K562 (cell line): ENCODE measurements around the gene KXD1. TPM values are rescaled to one million over a fixed set of nuclear protein-coding genes. Genes with fewer than 3 reads are reported as not detected.

Source experiments
- CCNT2 ChIP-seq: IDR thresholded peaks from 2 replicates; pipeline ENCODE4 v1.6.1; 2011; ENCODE audit warnings: borderline replicate concordance, low read depth, mild to moderate bottlenecking, moderate library complexity, mixed read lengths, low read length; ENCODE audit not compliant: insufficient read length; ENCODE audit errors: extremely low read depth
- ELF1 ChIP-seq: fragments of 200-800 bp; sonication (Bioruptor generic); IDR thresholded peaks from 2 replicates; pipeline ENCODE4 v1.6.1; 2016; ENCODE audit warnings: missing genetic modification characterization, missing compliant biosample characterization
- NR0B1 ChIP-seq: fragments of 450-650 bp; IDR thresholded peaks from one replicate; pipeline ENCODE4 v1.6.1; 2018; ENCODE audit warnings: mild to moderate bottlenecking, moderate library complexity; ENCODE audit not compliant: partially characterized antibody
- POLR2G ChIP-seq: fragments of 200-400 bp; formaldehyde crosslinking; IDR thresholded peaks from 2 replicates; pipeline ENCODE4 v1.6.1; 2017; ENCODE audit warnings: low read depth, mild to moderate bottlenecking, antibody characterized with exemption, low read length, moderate library complexity
- POLR3G ChIP-seq: IDR thresholded peaks from 2 replicates; pipeline ENCODE4 v1.6.1; 2011; ENCODE audit not compliant: insufficient read length, insufficient replicate concordance; ENCODE audit errors: extremely low read depth
- SMARCA5 ChIP-seq: fragments of 450-650 bp; IDR thresholded peaks from 2 replicates; pipeline ENCODE4 v1.6.1; 2016
- ZNF263 ChIP-seq: sonication (generic); formaldehyde crosslinking; IDR thresholded peaks from 2 replicates; pipeline ENCODE4 v1.8.0; 2022; ENCODE audit warnings: mild to moderate bottlenecking, missing genetic modification reagents, borderline replicate concordance
- polyA plus RNA-seq, 8 experiments: library from polyadenylated mRNA; depleted of rRNA in 4 of 8; stranded (reverse) in 5 of 8; unstranded in 3 of 8; fragments of >200 nt; fragmentation: Nextera tagmentation in 2 of 8; fragmentation: Illumina TruSeq in 1 of 8; extraction: Ambion mirVana in 2 of 8; extraction: Trizol in 1 of 8; gene quantifications; 2 replicates each; pipeline versions ENCODE4 v1.2.1 to v1.2.3, GENCODE V29; 2011 to 2014; ENCODE audit warnings: inconsistent platforms in 1 of 8, missing spikeins in 1 of 8
- total RNA-seq, 7 experiments: library from RNA; depleted of rRNA in 6 of 7; stranded (reverse); fragments of >200 nt in 6 of 7; fragmentation: Illumina TruSeq in 2 of 7; extraction: Trizol in 2 of 7; gene quantifications; 2 replicates each; pipeline versions ENCODE4 v1.2.1 to v1.2.3, GENCODE V29; 2011 to 2021; ENCODE audit warnings: low replicate concordance in 1 of 7

KXD1 gene
- total and polyA plus RNA-seq, 9 of the 15 experiments (the other 6 are each of a cell fraction or from before 2014, with no cell fraction given) = 21.9 to 210 (median 118) TPM

GRCh38 chr19:18541258-18541991 is 16.2 kb upstream of the KXD1 start (continued):
- TF ChIP-seq ELF1 = no peak
- TF ChIP-seq POLR3G = no peak
- 0 out of 2 replicates have a peak, but pooled peaks have one; percentile 19 for TF ChIP-seq POLR2G
- TF ChIP-seq NR0B1 = no peak
- no peak for TF ChIP-seq CCNT2
- TF ChIP-seq SMARCA5 = peak; percentile 69; the same call in 1 of the 2 replicates
- TF ChIP-seq ZNF263 (CRISPR knock-in tag) = no peak
